Ovary (tissue), 3 donors: ENCODE measurements around the gene LRP1-AS.

Source experiments
- CTCF ChIP-seq, 3 donors: fragments of 450-650 bp in 2 of 3; fragments of 200-600 bp in 1 of 3; IDR thresholded peaks; one replicate each; pipeline versions ENCODE4 v1.5.1 to v1.8.0; 2016 to 2022; ENCODE audit warnings: antibody characterized with exemption in 3 of 3, mild to moderate bottlenecking in 1 of 3
- EP300 ChIP-seq: sonication (generic); formaldehyde crosslinking; IDR thresholded peaks from one replicate; pipeline ENCODE4 v1.6.1; 2017; ENCODE audit warnings: antibody characterized with exemption
- donor health status: DM: no; HTN: no; CAD: no.

DNA sequence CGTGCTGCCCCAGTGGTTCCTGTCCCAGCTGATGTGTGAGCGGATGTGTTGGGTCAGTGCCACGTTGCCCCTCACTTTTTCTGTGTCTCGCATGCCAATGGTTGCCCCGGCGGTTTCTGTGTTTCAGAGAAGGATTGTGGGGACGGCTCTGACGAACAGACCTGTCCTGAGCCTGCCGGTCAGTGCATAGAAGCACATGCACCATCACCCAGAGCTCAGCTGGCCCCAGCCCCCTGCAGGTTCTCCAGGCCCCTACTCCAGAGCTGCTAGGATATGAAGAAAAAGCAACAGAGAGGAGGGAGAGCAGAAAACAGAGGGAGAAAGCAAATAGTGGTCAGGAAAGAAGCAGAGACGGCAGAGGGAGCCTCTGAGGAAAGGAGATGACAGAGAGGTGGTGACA lies 20.6 kb upstream of the LRP1-AS start:
- TF ChIP-seq CTCF (IDR thresholded peaks at IDR 0.05) (no peak), EP300 (no peak)
